Measurements from ENCODE around the gene HERPUD1. TPM values are rescaled to one million over a fixed set of nuclear protein-coding genes. Genes with fewer than 3 reads are reported as not detected.

Gene HERPUD1
- total RNA-seq, 4 donors from 2014 or later = 51.5 to 136 (median 112) TPM

GRCh38 chr16:56936491-56936890 lies 4.5 kb downstream of the HERPUD1 start:
- TF ChIP-seq CTCF (IDR thresholded peaks at IDR 0.05) (no peak), POLR2A (IDR thresholded peaks at IDR 0.05) (no peak)
- Histone ChIP-seq H3K4me3 (no peak overlapping the region), H3K9me3 (no peaks in the 10 kb centered on the region), H3K36me3 (no peaks in the 10 kb centered on the region), H3K27ac (no peak overlapping the region), H3K4me1 (no peaks in the 10 kb centered on the region), H3K27me3 (no peaks in the 10 kb centered on the region)
- intact Hi-C loops (cut with DNase I; ENCODE audit: low total_unique reads) = no loop called here
- DNase-seq = no peak

- DNase-seq = no peak
- Histone ChIP-seq H3K36me3 (no peaks in the 10 kb centered on the region), H3K9me3 (no peaks in the 10 kb centered on the region), H3K4me3 (no peak overlapping the region), H3K27me3 (no peaks in the 10 kb centered on the region), H3K4me1 (no peaks in the 10 kb centered on the region), H3K27ac (no peak overlapping the region)
- TF ChIP-seq POLR2A (IDR thresholded peaks at IDR 0.05) (no peak), CTCF (IDR thresholded peaks at IDR 0.05) (no peak)
- intact Hi-C loops (cut with DNase I; ENCODE audit: low total_unique reads) = no loop called here
Measured at GRCh38 chr16:56936950-56937349, 5.0 kb downstream of the HERPUD1 start.

- DNase-seq = no peak
- no peak overlapping the region for H3K4me3 ChIP-seq
- H3K27ac ChIP-seq = no peak overlapping the region
- H3K36me3 ChIP-seq = no peaks in the 10 kb centered on the region
- no peaks in the 10 kb centered on the region for H3K9me3 ChIP-seq
- intact Hi-C loops (cut with DNase I; ENCODE audit: low total_unique reads) = no loop called here
- no peaks in the 10 kb centered on the region for H3K27me3 ChIP-seq
- TF ChIP-seq POLR2A (IDR thresholded peaks at IDR 0.05) (no peak), CTCF (IDR thresholded peaks at IDR 0.05) (no peak)
- no peaks in the 10 kb centered on the region for H3K4me1 ChIP-seq
Measured at GRCh38 chr16:56938664-56939513, 6.9 kb downstream of the HERPUD1 start.

GRCh38 chr16:56939801-56940200 lies 7.9 kb downstream of the HERPUD1 start:
- H3K4me3 ChIP-seq = no peak overlapping the region
- H3K36me3 ChIP-seq = no peaks in the 10 kb centered on the region
- intact Hi-C loops (cut with DNase I; ENCODE audit: low total_unique reads) = no loop called here
- TF ChIP-seq POLR2A (IDR thresholded peaks at IDR 0.05) (no peak), CTCF (IDR thresholded peaks at IDR 0.05) (no peak)
- no peak overlapping the region for H3K27ac ChIP-seq
- no peaks in the 10 kb centered on the region for H3K27me3 ChIP-seq
- no peak for DNase-seq
- H3K9me3 ChIP-seq = no peaks in the 10 kb centered on the region
- no peaks in the 10 kb centered on the region for H3K4me1 ChIP-seq

- no peak for TF ChIP-seq POLR2A (IDR thresholded peaks at IDR 0.05)
- TF ChIP-seq CTCF (IDR thresholded peaks at IDR 0.05) = no peak
- intact Hi-C loops (cut with DNase I; ENCODE audit: low total_unique reads) = no loop called here
- Histone ChIP-seq H3K4me1 (no peaks in the 10 kb centered on the region), H3K9me3 (no peaks in the 10 kb centered on the region), H3K27ac (no peak overlapping the region), H3K36me3 (no peaks in the 10 kb centered on the region), H3K27me3 (no peaks in the 10 kb centered on the region), H3K4me3 (no peak overlapping the region)
- DNase-seq = no peak
Measured at GRCh38 chr16:56941092-56941491, 9.2 kb downstream of the HERPUD1 start.

Measured in uterus (tissue), 4 donors.